H9 (cell line): ENCODE results near the gene FBXL16. TPM values are rescaled to one million over a fixed set of nuclear protein-coding genes. Genes with fewer than 3 reads are reported as not detected.

ENCODE experiments used
- DNase-seq: peaks from one replicate; pipeline ENCODE4 v3.0.0-alpha.2; 2017
- H2AFZ ChIP-seq: one replicate; pipeline ENCODE4 v1.6.1; 2013; ENCODE audit warnings: mild to moderate bottlenecking, low read length, control low read depth, moderate library complexity
- H2AK5ac ChIP-seq: 2 replicates; pipeline ENCODE4 v1.6.1; 2013; ENCODE audit warnings: low read length, control low read depth, mixed read lengths; ENCODE audit not compliant: insufficient read length
- H2BK120ac ChIP-seq: one replicate; pipeline ENCODE4 v1.6.1; 2013; ENCODE audit warnings: low read depth, mild to moderate bottlenecking, low read length, control low read depth, inconsistent platforms; ENCODE audit not compliant: poor library complexity, severe bottlenecking
- H2BK12ac ChIP-seq: 2 replicates; pipeline ENCODE4 v1.6.1; 2013; ENCODE audit warnings: low read length, control low read depth, mixed read lengths, low read depth; ENCODE audit not compliant: insufficient read length
- H2BK15ac ChIP-seq: 2 replicates; pipeline ENCODE4 v1.6.1; 2013; ENCODE audit warnings: low read depth, low read length, control low read depth
- H2BK20ac ChIP-seq: one replicate; pipeline ENCODE4 v1.6.1; 2013; ENCODE audit warnings: low read depth, mild to moderate bottlenecking, low read length, control low read depth, inconsistent platforms; ENCODE audit not compliant: poor library complexity, severe bottlenecking
- H2BK5ac ChIP-seq: 2 replicates; pipeline ENCODE4 v1.6.1; 2013; ENCODE audit warnings: low read length, control low read depth, mixed read lengths; ENCODE audit not compliant: insufficient read length
- H3K14ac ChIP-seq: 2 replicates; pipeline ENCODE4 v1.6.1; 2013; ENCODE audit warnings: low read length, control low read depth; ENCODE audit not compliant: insufficient read depth
- H3K18ac ChIP-seq: 2 replicates; pipeline ENCODE4 v1.6.1; 2013; ENCODE audit warnings: low read depth, mild to moderate bottlenecking, mixed read lengths, low read length, control low read depth; ENCODE audit not compliant: insufficient read length
- H3K23ac ChIP-seq: 2 replicates; pipeline ENCODE4 v1.6.1; 2013; ENCODE audit warnings: low read length, control low read depth, mixed read lengths, low read depth; ENCODE audit not compliant: insufficient read length
- H3K23me2 ChIP-seq: 2 replicates; pipeline ENCODE4 v1.6.1; 2013; ENCODE audit warnings: low read depth, mild to moderate bottlenecking, mixed read lengths, low read length, control low read depth; ENCODE audit not compliant: insufficient read length, poor library complexity, severe bottlenecking
- H3K27ac ChIP-seq: 2 replicates; pipeline ENCODE4 v1.5.1; 2013; ENCODE audit warnings: low read length, control low read depth, mixed read lengths, low read depth; ENCODE audit not compliant: insufficient read length
- H3K27me3 ChIP-seq: 2 replicates; pipeline ENCODE4 v1.6.1; 2013; ENCODE audit warnings: low read length, control low read depth, inconsistent platforms; ENCODE audit not compliant: insufficient read depth
- H3K4ac ChIP-seq: 2 replicates; pipeline ENCODE4 v1.6.1; 2013; ENCODE audit warnings: low read depth, mild to moderate bottlenecking, control low read depth, inconsistent platforms, low read length, moderate library complexity
- H3K4me1 ChIP-seq: 2 replicates; pipeline ENCODE4 v1.6.1; 2013; ENCODE audit warnings: low read length, control low read depth, inconsistent platforms; ENCODE audit not compliant: insufficient read depth
- H3K4me2 ChIP-seq: 2 replicates; pipeline ENCODE4 v1.6.1; 2013; ENCODE audit warnings: low read length, control low read depth, mixed read lengths; ENCODE audit not compliant: insufficient read length, insufficient read depth
- H3K56ac ChIP-seq: 2 replicates; pipeline ENCODE4 v1.6.1; 2013; ENCODE audit warnings: low read depth, mild to moderate bottlenecking, mixed read lengths, low read length, control low read depth; ENCODE audit not compliant: insufficient read length
- H3K79me1 ChIP-seq: 2 replicates; pipeline ENCODE4 v1.6.1; 2013; ENCODE audit warnings: low read depth, mild to moderate bottlenecking, moderate library complexity, low read length, control low read depth, inconsistent platforms; ENCODE audit not compliant: insufficient read depth, poor library complexity, severe bottlenecking
- H3K79me2 ChIP-seq: 2 replicates; pipeline ENCODE4 v1.6.1; 2013; ENCODE audit warnings: low read length, control low read depth, inconsistent platforms; ENCODE audit not compliant: insufficient read depth
- H3K9ac ChIP-seq: 2 replicates; pipeline ENCODE4 v1.6.1; 2013; ENCODE audit warnings: low read length, control low read depth, mixed read lengths; ENCODE audit not compliant: insufficient read length; ENCODE audit errors: extremely low read depth
- H3K9me3 ChIP-seq: one replicate; pipeline ENCODE4 v1.6.1; 2013; ENCODE audit warnings: low read depth, low read length, inconsistent platforms; ENCODE audit not compliant: control insufficient read depth
- H3T11ph ChIP-seq: one replicate; pipeline ENCODE4 v1.6.1; 2013; ENCODE audit warnings: mild to moderate bottlenecking, low read length, control low read depth, inconsistent platforms
- H4K20me1 ChIP-seq: one replicate; pipeline ENCODE4 v1.6.1; 2013; ENCODE audit not compliant: control insufficient read depth, insufficient read length, insufficient read depth
- H4K5ac ChIP-seq: 2 replicates; pipeline ENCODE4 v1.6.1; 2013; ENCODE audit warnings: low read depth, mild to moderate bottlenecking, mixed read lengths, low read length, control low read depth; ENCODE audit not compliant: insufficient read length
- H4K8ac ChIP-seq: replicated peaks from 2 replicates; pipeline ENCODE4 v1.6.1; 2013; ENCODE audit warnings: low read length, control low read depth, mixed read lengths, low read depth; ENCODE audit not compliant: insufficient read length
- H4K91ac ChIP-seq: 2 replicates; pipeline ENCODE4 v1.6.1; 2013; ENCODE audit warnings: low read depth, mild to moderate bottlenecking, moderate library complexity, mixed read lengths, low read length, control low read depth; ENCODE audit not compliant: insufficient read length
- H3K27ac Mint-ChIP-seq, 3 experiments: 2 replicates in 2 of 3; 3 replicates in 1 of 3; pipeline ENCODE4 v1.8.0; 2020 to 2021; ENCODE audit warnings: mixed read lengths in 3 of 3, mild to moderate bottlenecking in 1 of 3, moderate library complexity in 1 of 3
- H3K27me3 Mint-ChIP-seq: 2 replicates; pipeline ENCODE4 v1.8.0; 2021; ENCODE audit warnings: low read depth, mild to moderate bottlenecking, moderate library complexity, mixed read lengths
- H3K36me3 Mint-ChIP-seq, 3 experiments: 2 replicates in 2 of 3; 3 replicates in 1 of 3; pipeline ENCODE4 v1.8.0; 2020 to 2021; ENCODE audit warnings: low read depth in 3 of 3, mixed read lengths in 3 of 3; ENCODE audit not compliant: insufficient read depth in 1 of 3
- H3K4me1 Mint-ChIP-seq, 2 experiments: 2 replicates each; pipeline ENCODE4 v1.8.0; 2020; ENCODE audit warnings: mixed read lengths in 2 of 2
- H3K4me3 Mint-ChIP-seq, 2 experiments: 2 replicates in 1 of 2; 3 replicates in 1 of 2; pipeline ENCODE4 v1.8.0; 2020 to 2021; ENCODE audit warnings: mild to moderate bottlenecking in 2 of 2, mixed read lengths in 2 of 2, moderate library complexity in 1 of 2
- H3K9me3 Mint-ChIP-seq, 2 experiments: 2 replicates in 1 of 2; 3 replicates in 1 of 2; pipeline ENCODE4 v1.8.0; 2020; ENCODE audit warnings: mild to moderate bottlenecking in 2 of 2, mixed read lengths in 2 of 2, moderate library complexity in 1 of 2
- CTCF ChIP-seq: fragments of 200-600 bp; sonication (generic); conservative IDR thresholded peaks from 3 replicates; pipeline ENCODE4 v1.8.0; 2021; ENCODE audit warnings: antibody characterized with exemption, mild to moderate bottlenecking
- WGBS: extraction: QIAGEN DNeasy Blood & Tissue Kit; methylation state at CpG from one replicate; pipeline ENCODE4 v1.1.7; 2013; ENCODE audit warnings: missing lambda C conversion rate, low lambda C conversion rate, mixed read lengths; ENCODE audit not compliant: insufficient read length; ENCODE audit errors: extremely low coverage; 5-methylcytosine and 5-hydroxymethylcytosine counted together
- total RNA-seq: library from RNA; stranded (reverse); gene quantifications from 2 replicates; pipeline ENCODE4 v1.2.1, GENCODE V29; 2021

The FBXL16 gene
- total RNA-seq, 1 experiment from 2014 or later, result 9.6 TPM

GRCh38 chr16:714079-714478, 8.5 kb upstream of the FBXL16 start:
- H2BK20ac ChIP-seq, result no peak overlapping the region
- no peak overlapping the region for H2BK120ac ChIP-seq
- no peaks in the 10 kb centered on the region for H3K79me2 ChIP-seq
- no peak overlapping the region for H3K4me2 ChIP-seq
- no peaks in the 10 kb centered on the region for H3K4me1 ChIP-seq
- no peak overlapping the region for H3K23ac ChIP-seq
- H3K27me3 ChIP-seq, result no peaks in the 10 kb centered on the region; the same call in 1 of the 2 replicates
- H4K8ac ChIP-seq, result no peak overlapping the region
- 0 out of 2 replicates have a peak overlapping the region, but pooled peaks have one; percentile 7 for H2BK15ac ChIP-seq
- H4K91ac ChIP-seq, result no peak overlapping the region
- H3K79me1 ChIP-seq, result no peaks in the 10 kb centered on the region
- H3K9me3 ChIP-seq, result no peaks in the 10 kb centered on the region
- no peak for TF ChIP-seq CTCF
- H2AFZ ChIP-seq, result no peak overlapping the region
- H4K20me1 ChIP-seq, result no peaks in the 10 kb centered on the region
- WGBS, result no CpG with 5 or more reads among the region's 11 CpGs
- Mint-ChIP-seq H3K4me3 (peak overlapping the region in 1 of 2 experiments; percentile 27; a peak in 1 of 5 replicates), H3K27me3 (peaks cover 67% of the 10 kb centered on the region), H3K27ac (no peak overlapping the region), H3K36me3 (no peaks in the 10 kb centered on the region), H3K4me1 (peaks cover 9 to 20% of the 10 kb centered on the region in 2 experiments), H3K9me3 (no peaks in the 10 kb centered on the region; a peak in 2 of 5 replicates)
- no peak overlapping the region for H2BK5ac ChIP-seq
- no peak overlapping the region for H3K9ac ChIP-seq
- H3T11ph ChIP-seq, result no peak overlapping the region
- no peak overlapping the region for H3K18ac ChIP-seq
- no peak for DNase-seq
- H3K56ac ChIP-seq, result no peak overlapping the region
- no peak overlapping the region for H3K27ac ChIP-seq
- H3K4ac ChIP-seq, result no peak overlapping the region
- H2AK5ac ChIP-seq, result no peak overlapping the region
- no peak overlapping the region for H3K14ac ChIP-seq
- H2BK12ac ChIP-seq, result no peak overlapping the region
- peaks cover 8% of the 10 kb centered on the region for H3K23me2 ChIP-seq
- H4K5ac ChIP-seq, result no peak overlapping the region
